Glutamatergic neuron (in vitro differentiated cells): ENCODE measurements around the gene NR1D1. TPM values are rescaled to one million over a fixed set of nuclear protein-coding genes. Genes with fewer than 3 reads are reported as not detected.

Experiments
- DNase-seq: peaks from one replicate; pipeline ENCODE4 v3.0.0; 2022
- H3K27ac Mint-ChIP-seq: one replicate; pipeline ENCODE4 v1.8.0; 2020; ENCODE audit warnings: mild to moderate bottlenecking, mixed read lengths, inconsistent platforms; ENCODE audit not compliant: unreplicated experiment
- H3K27me3 Mint-ChIP-seq: one replicate; pipeline ENCODE4 v1.8.0; 2020; ENCODE audit warnings: mild to moderate bottlenecking, moderate library complexity, mixed read lengths, inconsistent platforms; ENCODE audit not compliant: unreplicated experiment
- H3K36me3 Mint-ChIP-seq: one replicate; pipeline ENCODE4 v1.8.0; 2020; ENCODE audit warnings: mild to moderate bottlenecking, mixed read lengths, inconsistent platforms; ENCODE audit not compliant: unreplicated experiment
- H3K4me1 Mint-ChIP-seq: one replicate; pipeline ENCODE4 v1.8.0; 2020; ENCODE audit warnings: mild to moderate bottlenecking, low read depth, mixed read lengths, inconsistent platforms; ENCODE audit not compliant: unreplicated experiment
- H3K4me3 Mint-ChIP-seq: one replicate; pipeline ENCODE4 v1.8.0; 2020; ENCODE audit warnings: mild to moderate bottlenecking, mixed read lengths, inconsistent platforms; ENCODE audit not compliant: unreplicated experiment
- H3K9me3 Mint-ChIP-seq: one replicate; pipeline ENCODE4 v1.8.0; 2020; ENCODE audit warnings: mild to moderate bottlenecking, moderate library complexity, mixed read lengths, inconsistent platforms; ENCODE audit not compliant: unreplicated experiment
- total RNA-seq: library from RNA; stranded (reverse); fragmentation: NEBNext Ultra II Directional; extraction: Animal tissue kit (Norgen Biotek cat#: 25700); gene quantifications from one replicate; pipeline ENCODE4 v1.2.1, GENCODE V29; 2021; ENCODE audit not compliant: unreplicated experiment
- TF ChIP-seq, protein P1 (sequence below): fragments of 200-600 bp; sonication (generic); IDR thresholded peaks from one replicate; pipeline ENCODE4 v1.5.0; 2021; ENCODE audit not compliant: partially characterized antibody, unreplicated experiment

The NR1D1 gene
- total RNA-seq, 1 donor from 2014 or later: 1.3 TPM

GRCh38 chr17:40103688-40104087 is 3.3 kb upstream of the NR1D1 start:
- Mint-ChIP-seq H3K9me3 (peaks cover 3% of the 10 kb centered on the region), H3K27ac (no peak overlapping the region)
- TF ChIP-seq, protein P1, sequence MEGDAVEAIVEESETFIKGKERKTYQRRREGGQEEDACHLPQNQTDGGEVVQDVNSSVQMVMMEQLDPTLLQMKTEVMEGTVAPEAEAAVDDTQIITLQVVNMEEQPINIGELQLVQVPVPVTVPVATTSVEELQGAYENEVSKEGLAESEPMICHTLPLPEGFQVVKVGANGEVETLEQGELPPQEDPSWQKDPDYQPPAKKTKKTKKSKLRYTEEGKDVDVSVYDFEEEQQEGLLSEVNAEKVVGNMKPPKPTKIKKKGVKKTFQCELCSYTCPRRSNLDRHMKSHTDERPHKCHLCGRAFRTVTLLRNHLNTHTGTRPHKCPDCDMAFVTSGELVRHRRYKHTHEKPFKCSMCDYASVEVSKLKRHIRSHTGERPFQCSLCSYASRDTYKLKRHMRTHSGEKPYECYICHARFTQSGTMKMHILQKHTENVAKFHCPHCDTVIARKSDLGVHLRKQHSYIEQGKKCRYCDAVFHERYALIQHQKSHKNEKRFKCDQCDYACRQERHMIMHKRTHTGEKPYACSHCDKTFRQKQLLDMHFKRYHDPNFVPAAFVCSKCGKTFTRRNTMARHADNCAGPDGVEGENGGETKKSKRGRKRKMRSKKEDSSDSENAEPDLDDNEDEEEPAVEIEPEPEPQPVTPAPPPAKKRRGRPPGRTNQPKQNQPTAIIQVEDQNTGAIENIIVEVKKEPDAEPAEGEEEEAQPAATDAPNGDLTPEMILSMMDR: no peak

DNA sequence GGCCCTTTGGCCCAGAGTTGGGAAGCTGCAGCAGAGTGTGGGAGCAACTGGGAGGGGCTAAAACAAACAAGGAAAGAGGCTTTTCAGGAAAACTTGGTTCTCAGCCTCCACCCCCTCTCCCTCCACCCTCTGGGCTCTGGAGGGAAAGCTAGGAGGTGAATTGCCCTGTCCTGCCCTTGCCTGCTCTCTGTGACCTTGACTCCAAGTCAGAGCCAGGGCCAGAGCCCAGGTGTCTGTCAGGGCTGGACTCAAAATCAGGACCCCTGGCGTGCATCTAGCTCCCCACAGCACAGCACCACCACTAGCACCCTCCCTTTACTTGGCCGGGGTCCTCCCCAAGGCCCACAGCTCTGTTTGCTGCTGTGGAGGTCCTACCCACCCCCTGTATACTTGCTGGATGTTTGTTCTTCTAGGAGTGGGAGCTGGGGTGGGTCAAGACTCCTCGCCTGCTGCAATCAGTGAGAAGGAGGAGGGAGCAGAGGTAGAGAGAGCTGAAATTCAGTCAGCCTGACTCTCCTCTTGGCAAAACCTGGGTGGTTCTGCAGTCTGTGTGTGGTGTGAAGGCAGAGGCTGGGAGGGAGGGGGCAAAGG is 2.8 kb upstream of the NR1D1 start:
- H3K27me3 Mint-ChIP-seq: peaks cover 14% of the 10 kb centered on the region
- DNase-seq: no peak
- TF ChIP-seq, protein P1: no peak
- H3K9me3 Mint-ChIP-seq: peaks cover 7% of the 10 kb centered on the region
- no peak overlapping the region for H3K4me3 Mint-ChIP-seq
- peaks cover 21% of the 10 kb centered on the region for H3K4me1 Mint-ChIP-seq
- no peak overlapping the region for H3K27ac Mint-ChIP-seq
- no peaks in the 10 kb centered on the region for H3K36me3 Mint-ChIP-seq

More at GRCh38 chr17:40103688-40104087, 3.3 kb upstream of the NR1D1 start:
- Mint-ChIP-seq H3K36me3 (no peaks in the 10 kb centered on the region), H3K27me3 (peaks cover 10% of the 10 kb centered on the region), H3K4me3 (no peak overlapping the region), H3K4me1 (peaks cover 16% of the 10 kb centered on the region)
- no peak for DNase-seq

- Mint-ChIP-seq H3K27me3 (peaks cover 14% of the 10 kb centered on the region), H3K4me1 (peaks cover 15% of the 10 kb centered on the region), H3K9me3 (peaks cover 7% of the 10 kb centered on the region), H3K36me3 (no peaks in the 10 kb centered on the region), H3K4me3 (peak overlapping the region; percentile 26), H3K27ac (peak overlapping the region; percentile 14)
- no peak for DNase-seq
- TF ChIP-seq, protein P1: no peak
These were observed 1.2 kb upstream of the NR1D1 start for GRCh38 chr17:40101367-40102210.

DNA sequence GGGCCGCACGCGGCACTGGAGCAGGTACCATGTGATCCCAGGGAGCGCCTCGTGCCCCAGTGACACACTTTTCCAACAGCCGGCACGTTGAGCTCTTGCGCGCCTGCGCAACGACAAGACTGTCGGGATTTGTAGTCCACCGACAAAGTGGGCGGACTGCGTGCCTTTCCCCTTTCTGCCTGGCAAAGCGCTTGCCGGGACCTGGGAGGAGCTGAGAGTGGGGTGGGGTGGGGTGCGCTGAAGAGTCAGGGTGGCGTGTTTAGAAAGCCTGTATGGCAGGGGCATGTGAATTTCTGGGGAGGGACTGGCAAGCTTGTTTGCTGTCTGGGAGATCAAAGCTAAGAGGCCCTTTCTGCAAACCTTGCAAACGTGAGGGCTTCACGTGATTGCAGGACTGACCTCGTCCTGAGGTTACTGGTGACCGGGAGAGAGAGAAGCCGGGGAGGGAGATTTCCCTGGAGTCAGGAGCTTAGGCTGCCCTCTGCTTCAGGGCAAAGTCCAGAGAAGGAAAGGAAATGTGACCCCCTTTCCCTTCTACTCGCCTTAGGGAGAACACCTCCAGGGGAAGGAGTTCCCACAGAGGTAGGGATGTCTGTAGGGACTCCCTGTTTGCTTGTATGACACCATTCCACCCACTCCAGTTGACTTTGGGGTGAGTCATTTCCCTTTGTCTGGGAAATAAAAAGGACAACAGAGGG is 429 bp upstream of the NR1D1 start:
- H3K27me3 Mint-ChIP-seq: peaks cover 15% of the 10 kb centered on the region
- DNase-seq: peak; percentile 97
- peaks cover 15% of the 10 kb centered on the region for H3K4me1 Mint-ChIP-seq
- H3K27ac Mint-ChIP-seq: no peak overlapping the region
- peak overlapping the region; percentile 97 for H3K4me3 Mint-ChIP-seq
- H3K9me3 Mint-ChIP-seq: peaks cover 7% of the 10 kb centered on the region
- TF ChIP-seq, protein P1: no peak
- H3K36me3 Mint-ChIP-seq: no peaks in the 10 kb centered on the region
